Smooth muscle cell (in vitro differentiated cells): Measurements from ENCODE around the gene GFER. TPM values are rescaled to one million over a fixed set of nuclear protein-coding genes. Genes with fewer than 3 reads are reported as not detected.
"Not testable (repeated sequence)": the region's sequence is repeated elsewhere in the genome, so short reads cannot be mapped to it uniquely, and the experiment has no call there.

Experiments used
- DNase-seq: peaks from one replicate; lab custom pipeline; 2025; ENCODE audit not compliant: unreplicated experiment; lab: John Stamatoyannopoulos, UW
- H2AFZ ChIP-seq: fragments of 200-600 bp; sonication (generic); 2 replicates; pipeline ENCODE4 v1.6.0; 2016; ENCODE audit warnings: antibody characterized with exemption, low read depth, mild to moderate bottlenecking
- H3F3A ChIP-seq: fragments of 200-600 bp; sonication (generic); 2 replicates; pipeline ENCODE4 v1.6.0; 2017; ENCODE audit warnings: antibody characterized with exemption, low read depth
- H3K27ac ChIP-seq: fragments of 200-600 bp; sonication (generic); 2 replicates; pipeline ENCODE4 v1.5.1; 2016; ENCODE audit warnings: low read depth, mild to moderate bottlenecking
- H3K27me3 ChIP-seq: fragments of 200-600 bp; sonication (generic); 2 replicates; pipeline ENCODE4 v1.6.1; 2016; ENCODE audit warnings: low read depth, mild to moderate bottlenecking
- H3K36me3 ChIP-seq: fragments of 200-600 bp; sonication (generic); 2 replicates; pipeline ENCODE4 v1.5.1; 2016; ENCODE audit warnings: low read depth
- H3K4me1 ChIP-seq: fragments of 200-600 bp; sonication (generic); 2 replicates; pipeline ENCODE4 v1.5.1; 2016; ENCODE audit warnings: low read depth
- H3K4me2 ChIP-seq: fragments of 200-600 bp; sonication (generic); 2 replicates; pipeline ENCODE4 v1.6.0; 2016; ENCODE audit warnings: mild to moderate bottlenecking
- H3K4me3 ChIP-seq: fragments of 200-600 bp; sonication (generic); 2 replicates; pipeline ENCODE4 v1.5.1; 2016; ENCODE audit warnings: mild to moderate bottlenecking
- H3K79me2 ChIP-seq: fragments of 200-600 bp; sonication (generic); 2 replicates; pipeline ENCODE4 v1.6.0; 2016; ENCODE audit warnings: low read depth, mild to moderate bottlenecking
- H3K9ac ChIP-seq: fragments of 200-600 bp; sonication (generic); 2 replicates; pipeline ENCODE4 v1.6.0; 2016; ENCODE audit warnings: low read depth
- H3K9me3 ChIP-seq: fragments of 200-600 bp; sonication (generic); replicated peaks from 2 replicates; pipeline ENCODE4 v1.5.1; 2016; ENCODE audit warnings: low read depth
- H4K20me1 ChIP-seq: fragments of 200-600 bp; sonication (generic); 2 replicates; pipeline ENCODE4 v1.6.0; 2016; ENCODE audit warnings: low read depth
- CTCF ChIP-seq: fragments of 200-600 bp; sonication (generic); IDR thresholded peaks from 2 replicates; pipeline ENCODE4 v1.5.1; 2017; ENCODE audit warnings: borderline replicate concordance, mild to moderate bottlenecking, antibody characterized with exemption; ENCODE audit not compliant: insufficient read depth, poor library complexity, severe bottlenecking
- WGBS: methylation state at CpG from one replicate; pipeline ENCODE4 v1.1.7; 2016; ENCODE audit warnings: low lambda C conversion rate; 5-methylcytosine and 5-hydroxymethylcytosine counted together
- polyA plus RNA-seq: library from polyadenylated mRNA; unstranded; fragments of >200 nt; fragmentation: Nextera tagmentation; extraction: Ambion mirVana; gene quantifications from 2 replicates; pipeline ENCODE4 v1.2.1, GENCODE V29; 2016
- total RNA-seq: library from RNA; depleted of rRNA; stranded (reverse); fragments of >200 nt; gene quantifications from 2 replicates; pipeline ENCODE4 v1.2.3, GENCODE V29; 2014

The GFER gene
- total and polyA plus RNA-seq, 2 experiments from 2014 or later = 15.1 to 41.2 TPM

GRCh38 chr16:1961651-1962067 lies 22.3 kb upstream of the GFER start:
- no peak for TF ChIP-seq CTCF
- no peak for DNase-seq
- H3K27me3 ChIP-seq = no peaks in the 10 kb centered on the region
- peaks cover 30% of the 10 kb centered on the region for H3F3A ChIP-seq
- H3K36me3 ChIP-seq = no peaks in the 10 kb centered on the region
- H3K4me1 ChIP-seq = peaks cover 25% of the 10 kb centered on the region
- H3K27ac ChIP-seq = no peak overlapping the region
- H3K9me3 ChIP-seq = no peaks in the 10 kb centered on the region
- no peak overlapping the region for H3K4me3 ChIP-seq
- H3K79me2 ChIP-seq = peaks cover 48% of the 10 kb centered on the region
- no peak overlapping the region for H2AFZ ChIP-seq
- 76% methylated on average over 6 of the region's 6 CpGs for WGBS
- H4K20me1 ChIP-seq = peaks cover 38% of the 10 kb centered on the region
- H3K4me2 ChIP-seq = no peak overlapping the region
- H3K9ac ChIP-seq = no peak overlapping the region

- Histone ChIP-seq H3F3A (peaks cover 30% of the 10 kb centered on the region), H3K4me1 (peaks cover 25% of the 10 kb centered on the region), H4K20me1 (peaks cover 38% of the 10 kb centered on the region), H3K27ac (peak overlapping the region; percentile 95), H3K9ac (peak overlapping the region; percentile 95), H3K4me2 (peak overlapping the region; percentile 83), H3K79me2 (peaks cover 48% of the 10 kb centered on the region), H3K4me3 (peak overlapping the region; percentile 79)
- WGBS = 88% methylated on average over 37 of the region's 37 CpGs
- not testable (repeated sequence) for DNase-seq, H3K27me3 ChIP-seq, H3K36me3 ChIP-seq, H2AFZ ChIP-seq, H3K9me3 ChIP-seq
Measured at GRCh38 chr16:1962161-1963153, 21.5 kb upstream of the GFER start.

DNA sequence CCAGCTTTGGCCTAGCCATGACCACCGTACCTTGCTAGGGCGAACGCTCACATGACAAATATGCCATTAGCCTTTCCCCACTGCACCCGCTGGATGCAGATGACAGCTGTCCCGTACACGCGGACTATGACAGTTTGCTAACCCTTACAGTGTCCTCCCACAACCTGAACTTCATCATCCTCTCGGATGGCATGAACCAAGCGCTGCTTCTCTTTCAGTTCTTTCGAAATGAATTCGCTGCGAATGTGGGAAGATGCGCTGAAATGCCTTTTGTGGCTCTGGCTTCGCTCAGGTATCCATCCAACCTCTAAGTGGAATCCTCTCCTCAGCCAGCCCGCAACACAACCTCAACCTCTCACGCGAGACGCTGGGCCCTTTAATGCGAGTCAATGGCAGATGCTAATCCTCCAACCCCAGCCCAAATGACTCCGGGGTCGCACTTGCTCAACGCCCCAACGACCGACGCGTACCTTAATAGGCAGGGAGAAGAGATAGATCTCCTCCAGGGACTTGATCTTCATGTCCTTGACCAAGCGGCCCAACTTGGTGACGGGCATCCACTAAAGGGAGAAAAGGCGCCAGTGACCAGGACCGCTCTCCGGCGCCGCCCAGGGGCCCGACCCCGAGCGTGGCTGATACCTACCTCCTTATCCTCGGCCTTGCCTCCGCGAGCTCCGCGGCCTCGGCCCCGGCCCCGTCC lies 20.0 kb upstream of the GFER start:
- H2AFZ ChIP-seq = no peak overlapping the region
- H3K4me3 ChIP-seq = peak overlapping the region; percentile 79
- TF ChIP-seq CTCF = no peak
- peak overlapping the region; percentile 95 for H3K27ac ChIP-seq
- peaks cover 48% of the 10 kb centered on the region for H3K79me2 ChIP-seq
- peak overlapping the region; percentile 95 for H3K9ac ChIP-seq
- H3K4me2 ChIP-seq = peak overlapping the region; percentile 83
- H3K4me1 ChIP-seq = peaks cover 25% of the 10 kb centered on the region
- DNase-seq = no peak
- no peaks in the 10 kb centered on the region for H3K36me3 ChIP-seq
- H4K20me1 ChIP-seq = peaks cover 38% of the 10 kb centered on the region
- no peaks in the 10 kb centered on the region for H3K27me3 ChIP-seq
- peaks cover 30% of the 10 kb centered on the region for H3F3A ChIP-seq
- 3% methylated on average over 44 of the region's 44 CpGs for WGBS
- H3K9me3 ChIP-seq = no peaks in the 10 kb centered on the region
